Vagina (tissue), 2 donors: ENCODE results near the gene MAP1LC3B. TPM values are rescaled to one million over a fixed set of nuclear protein-coding genes. Genes with fewer than 3 reads are reported as not detected.
A peak's percentile ranks its signal among the peaks of the same experiment; 100 is the strongest.
"Not testable (repeated sequence)": the region's sequence is repeated elsewhere in the genome, so short reads cannot be mapped to it uniquely, and the experiment has no call there.

ENCODE experiments used
- DNase-seq, 2 donors: peaks; one replicate each; pipeline ENCODE4 v3.0.0-alpha.2; 2017; ENCODE audit errors: extremely low spot score in 2 of 2
- H3K27ac ChIP-seq: fragments of 200-600 bp; sonication (generic); one replicate; pipeline ENCODE4 v1.5.1; 2019
- H3K27me3 ChIP-seq: fragments of 200-600 bp; sonication (generic); one replicate; pipeline ENCODE4 v1.5.1; 2019
- H3K36me3 ChIP-seq, 2 donors: fragments of 200-600 bp; sonication (generic); one replicate each; pipeline ENCODE4 v1.5.1; 2017 to 2019
- H3K4me1 ChIP-seq: fragments of 200-600 bp; sonication (generic); one replicate; pipeline ENCODE4 v1.5.1; 2019
- H3K4me3 ChIP-seq, 2 donors: fragments of 200-600 bp; sonication (generic); 1 replicate in 1 of 2; 2 replicates in 1 of 2; pipeline ENCODE4 v1.5.1; 2016 to 2019
- H3K9me3 ChIP-seq: fragments of 200-600 bp; sonication (generic); one replicate; pipeline ENCODE4 v1.5.1; 2019
- POLR2A ChIP-seq, 2 donors: fragments of 450-650 bp; IDR thresholded peaks; one replicate each; pipeline ENCODE4 v1.6.1; 2017; ENCODE audit warnings: antibody characterized with exemption in 2 of 2, mild to moderate bottlenecking in 2 of 2, moderate library complexity in 2 of 2
- POLR2AphosphoS5 ChIP-seq, 2 donors: sonication (generic); formaldehyde crosslinking; IDR thresholded peaks; one replicate each; pipeline ENCODE4 v1.9.0; 2017; ENCODE audit warnings: antibody characterized with exemption in 2 of 2, mild to moderate bottlenecking in 2 of 2, low read depth in 1 of 2; ENCODE audit not compliant: insufficient read depth in 1 of 2
- intact Hi-C: fragments of 100-400 bp; cut with DNase I; formaldehyde crosslinking; loops from one replicate; pipeline ENCODE4 v1.15.1; 2023
- total RNA-seq: library from RNA; depleted of rRNA; stranded (reverse); fragments of >200 nt; gene quantifications from one replicate; pipeline ENCODE4 v1.2.3, GENCODE V29; 2016
- TF ChIP-seq, protein P1 (sequence below), 3 experiments: fragments of 450-650 bp in 2 of 3; fragments of 200-600 bp in 1 of 3; sonication (generic) in 1 of 3; IDR thresholded peaks; one replicate each; pipeline ENCODE4 v1.5.1; 2017 to 2019; ENCODE audit warnings: antibody characterized with exemption in 3 of 3, mild to moderate bottlenecking in 2 of 3, moderate library complexity in 2 of 3

The MAP1LC3B gene
- total RNA-seq, 1 donor from 2014 or later: 44.9 TPM

DNA sequence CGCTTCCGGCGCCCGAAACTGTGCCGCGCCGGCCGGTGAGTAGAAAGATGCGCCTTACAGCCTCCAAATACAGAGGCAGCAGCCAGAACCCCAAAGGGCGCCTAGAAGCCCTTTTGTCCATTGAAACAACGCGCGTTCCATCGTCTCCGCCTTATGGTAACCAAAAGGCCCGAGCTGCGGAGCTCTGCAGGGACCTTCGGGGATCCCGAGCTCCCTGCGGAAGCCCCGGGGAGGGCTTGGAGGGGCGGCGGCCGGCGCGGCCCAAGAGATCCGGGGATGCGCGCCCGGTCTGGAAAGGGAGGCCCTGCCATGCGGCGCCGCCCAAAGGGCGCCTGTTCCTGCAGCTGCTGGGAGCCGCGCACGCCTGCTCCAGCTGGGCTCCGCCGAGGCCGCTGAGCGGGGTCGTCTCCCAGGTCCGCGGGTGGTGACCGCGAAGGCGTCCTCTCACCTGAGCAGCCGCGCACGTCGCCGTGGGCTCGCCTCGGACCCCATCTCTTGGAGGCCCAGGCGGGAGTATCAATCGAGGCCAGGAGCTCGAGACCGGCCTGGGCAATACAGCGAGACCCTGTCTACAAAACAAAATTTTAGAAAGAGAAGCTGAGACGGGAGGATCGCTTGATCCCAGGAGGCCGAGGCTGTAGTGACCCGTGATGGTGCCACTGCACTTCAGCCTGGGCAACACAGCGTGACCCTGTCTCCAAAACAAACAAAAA lies 7.8 kb upstream of the MAP1LC3B start:
- DNase-seq: no peak
- Histone ChIP-seq H3K27me3 (no peaks in the 10 kb centered on the region), H3K4me3 (peak overlapping the region; percentile 62 to 94), H3K4me1 (peaks cover 73% of the 10 kb centered on the region), H3K36me3 (no peaks in the 10 kb centered on the region), H3K9me3 (no peaks in the 10 kb centered on the region), H3K27ac (peak overlapping the region; percentile 98)
- intact Hi-C loops: loop anchor here (5.0 kb wide), 1 partner anchor 57 kb away; no protein-coding TSS in a partner anchor
- TF ChIP-seq, protein P1, sequence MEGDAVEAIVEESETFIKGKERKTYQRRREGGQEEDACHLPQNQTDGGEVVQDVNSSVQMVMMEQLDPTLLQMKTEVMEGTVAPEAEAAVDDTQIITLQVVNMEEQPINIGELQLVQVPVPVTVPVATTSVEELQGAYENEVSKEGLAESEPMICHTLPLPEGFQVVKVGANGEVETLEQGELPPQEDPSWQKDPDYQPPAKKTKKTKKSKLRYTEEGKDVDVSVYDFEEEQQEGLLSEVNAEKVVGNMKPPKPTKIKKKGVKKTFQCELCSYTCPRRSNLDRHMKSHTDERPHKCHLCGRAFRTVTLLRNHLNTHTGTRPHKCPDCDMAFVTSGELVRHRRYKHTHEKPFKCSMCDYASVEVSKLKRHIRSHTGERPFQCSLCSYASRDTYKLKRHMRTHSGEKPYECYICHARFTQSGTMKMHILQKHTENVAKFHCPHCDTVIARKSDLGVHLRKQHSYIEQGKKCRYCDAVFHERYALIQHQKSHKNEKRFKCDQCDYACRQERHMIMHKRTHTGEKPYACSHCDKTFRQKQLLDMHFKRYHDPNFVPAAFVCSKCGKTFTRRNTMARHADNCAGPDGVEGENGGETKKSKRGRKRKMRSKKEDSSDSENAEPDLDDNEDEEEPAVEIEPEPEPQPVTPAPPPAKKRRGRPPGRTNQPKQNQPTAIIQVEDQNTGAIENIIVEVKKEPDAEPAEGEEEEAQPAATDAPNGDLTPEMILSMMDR (IDR thresholded peaks at IDR 0.05): no peak
- TF ChIP-seq POLR2A (IDR thresholded peaks at IDR 0.05) (no peak), POLR2AphosphoS5 (IDR thresholded peaks at IDR 0.05; ENCODE audit: insufficient read depth in 1 of 2, low read depth in 1 of 2) (peak; percentile 29 to 80)

DNA sequence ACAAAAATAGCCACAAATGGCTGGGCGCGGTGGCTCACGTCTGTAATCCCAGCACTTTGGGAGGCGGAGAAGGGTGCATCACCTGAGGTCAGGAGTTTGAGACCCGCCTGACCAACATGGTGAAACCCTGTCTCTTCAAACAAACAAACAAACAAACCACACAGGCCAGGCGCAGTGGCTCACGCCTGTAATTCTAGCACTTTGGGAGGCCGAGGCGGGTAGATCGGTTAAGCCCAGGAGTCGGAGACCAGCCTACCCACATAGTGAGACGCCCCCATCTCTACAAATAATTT lies 7.3 kb upstream of the MAP1LC3B start:
- intact Hi-C loops: loop anchor here (5.0 kb wide), 1 partner anchor 58 kb away; no protein-coding TSS in a partner anchor

DNA sequence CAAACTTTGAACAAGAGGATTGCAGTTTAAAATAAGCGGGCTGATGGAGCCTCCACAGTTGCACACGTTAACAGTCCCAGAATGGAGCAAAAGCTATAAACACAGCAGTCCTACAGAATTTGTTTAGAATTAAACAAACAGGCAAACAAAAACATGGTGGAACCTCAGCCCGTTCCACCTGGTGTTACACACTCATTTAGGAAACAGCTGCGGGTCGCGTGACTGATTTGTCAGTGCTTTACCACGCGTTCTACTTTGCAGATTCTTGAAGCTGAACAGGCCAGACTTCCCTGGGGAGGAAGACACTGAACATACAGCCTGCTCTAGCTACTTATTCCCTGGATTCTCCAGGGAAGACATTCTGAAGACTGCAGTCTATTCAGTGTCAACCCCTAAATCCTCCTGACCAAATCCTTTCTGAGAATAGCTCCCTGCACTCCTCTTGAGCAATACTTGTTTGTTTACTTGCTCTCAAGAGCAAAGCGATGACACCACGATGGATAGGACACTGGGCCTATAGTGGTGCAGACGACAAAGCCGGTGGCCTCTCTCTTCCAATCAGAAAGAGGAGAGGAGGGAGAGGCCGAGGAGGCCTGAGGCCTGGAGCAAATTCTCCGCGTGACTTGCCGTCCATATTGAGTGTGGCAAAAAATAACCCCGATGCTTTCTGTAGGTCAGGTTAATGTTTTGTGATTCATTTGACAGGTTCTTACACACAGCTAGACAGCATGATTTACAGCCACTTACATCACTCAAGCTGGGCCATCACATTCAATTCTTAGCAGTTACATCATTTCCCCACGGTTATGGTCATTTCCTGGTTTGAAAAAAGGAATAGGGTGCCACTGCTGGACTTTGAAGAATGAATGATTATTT lies 4.0 kb upstream of the MAP1LC3B start:
- TF ChIP-seq, protein P1 (IDR thresholded peaks at IDR 0.05): no peak
- TF ChIP-seq POLR2AphosphoS5 (IDR thresholded peaks at IDR 0.05; ENCODE audit: insufficient read depth in 1 of 2, low read depth in 1 of 2) (peak; percentile 58 to 100), POLR2A (IDR thresholded peaks at IDR 0.05) (peak in 1 of 2 donors; percentile 78)
- peak overlapping the region; percentile 21 to 41 for H3K4me3 ChIP-seq
- H3K4me1 ChIP-seq: peaks cover 43% of the 10 kb centered on the region
- no peaks in the 10 kb centered on the region for H3K27me3 ChIP-seq
- peak overlapping the region; percentile 98 for H3K27ac ChIP-seq
- no peaks in the 10 kb centered on the region for H3K36me3 ChIP-seq
- DNase-seq: peak; percentile 99 to 100
- intact Hi-C loops: no loop called here
- no peaks in the 10 kb centered on the region for H3K9me3 ChIP-seq

More for the DNA sequence above, 7.3 kb upstream of the MAP1LC3B start:
- H3K27ac ChIP-seq: peak overlapping the region; percentile 98
- DNase-seq, H3K36me3 ChIP-seq, H3K9me3 ChIP-seq, H3K27me3 ChIP-seq: not testable (repeated sequence)
- H3K4me1 ChIP-seq: peaks cover 68% of the 10 kb centered on the region
- peak overlapping the region; percentile 62 to 94 for H3K4me3 ChIP-seq

DNA sequence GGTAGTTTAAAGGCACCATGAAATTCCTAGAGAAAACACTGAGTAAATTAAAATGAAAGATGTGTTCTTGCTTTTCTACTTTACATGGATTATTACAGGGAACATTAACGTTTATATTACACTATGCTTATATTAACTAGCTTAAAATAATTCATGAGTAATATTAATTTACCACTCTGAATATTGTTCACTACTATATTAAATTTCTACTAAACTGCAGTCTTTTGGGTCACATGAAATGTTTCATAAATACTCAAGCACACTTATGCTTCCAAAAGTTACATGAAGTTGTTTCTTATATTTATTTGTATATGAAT lies 3.4 kb upstream of the MAP1LC3B start:
- Histone ChIP-seq H3K27ac (peak overlapping the region; percentile 98), H3K9me3 (no peaks in the 10 kb centered on the region), H3K27me3 (no peaks in the 10 kb centered on the region), H3K4me1 (peaks cover 49% of the 10 kb centered on the region), H3K36me3 (no peaks in the 10 kb centered on the region), H3K4me3 (peak overlapping the region; percentile 21 to 41)
- no peak for DNase-seq
- intact Hi-C loops: no loop called here
- TF ChIP-seq POLR2AphosphoS5 (IDR thresholded peaks at IDR 0.05; ENCODE audit: insufficient read depth in 1 of 2, low read depth in 1 of 2): no peak
- TF ChIP-seq, protein P1 (IDR thresholded peaks at IDR 0.05): no peak
- no peak for TF ChIP-seq POLR2A (IDR thresholded peaks at IDR 0.05)

DNA sequence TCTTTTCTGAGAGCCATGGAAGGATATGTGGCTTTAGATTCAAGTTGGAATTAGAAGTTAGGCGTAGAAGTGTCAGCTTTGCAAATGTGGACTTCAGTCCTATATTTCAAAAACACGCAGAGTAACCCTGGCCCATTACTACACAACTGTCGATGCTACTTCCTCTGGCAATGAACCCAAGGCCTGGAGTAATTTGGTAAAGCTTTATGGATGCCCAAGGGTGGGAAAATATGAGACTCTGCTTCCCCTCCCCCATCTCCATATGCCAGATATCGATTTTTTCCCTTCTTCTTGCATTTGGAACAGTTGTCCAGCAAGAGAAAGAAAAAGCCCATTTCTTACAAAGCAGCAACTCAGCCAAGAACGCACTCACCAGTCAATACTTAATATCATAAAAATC lies 2.9 kb upstream of the MAP1LC3B start:
- DNase-seq: no peak
- H3K9me3 ChIP-seq: no peaks in the 10 kb centered on the region
- H3K36me3 ChIP-seq: no peaks in the 10 kb centered on the region
- intact Hi-C loops: no loop called here
- peaks cover 54% of the 10 kb centered on the region for H3K4me1 ChIP-seq
- TF ChIP-seq POLR2AphosphoS5 (IDR thresholded peaks at IDR 0.05; ENCODE audit: insufficient read depth in 1 of 2, low read depth in 1 of 2) (no peak), POLR2A (IDR thresholded peaks at IDR 0.05) (no peak)
- TF ChIP-seq, protein P1 (IDR thresholded peaks at IDR 0.05): no peak
- no peaks in the 10 kb centered on the region for H3K27me3 ChIP-seq
- H3K4me3 ChIP-seq: no peak overlapping the region
- H3K27ac ChIP-seq: peak overlapping the region; percentile 98

DNA sequence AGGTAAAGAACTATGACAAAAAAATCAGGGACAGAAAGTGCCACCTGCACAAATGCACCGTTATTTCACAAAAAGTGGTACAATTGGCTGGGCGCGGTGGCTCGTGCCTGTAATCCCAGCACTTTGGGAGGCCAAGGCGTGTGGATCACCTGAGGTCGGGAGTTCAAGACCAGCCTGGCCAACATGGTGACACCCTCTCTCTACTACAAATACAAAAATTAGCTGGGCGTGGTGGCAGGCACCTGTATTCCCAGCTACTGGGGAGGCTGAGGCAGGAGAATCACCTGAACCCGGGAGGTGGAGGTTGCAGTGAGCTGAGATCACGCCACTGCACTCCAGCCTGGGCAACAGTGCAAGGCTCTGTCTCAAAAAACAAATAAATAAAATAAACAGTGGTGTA lies 2.2 kb upstream of the MAP1LC3B start:
- DNase-seq, intact Hi-C loops: not testable (repeated sequence)
- H3K27ac ChIP-seq: peak overlapping the region; percentile 100

More for the DNA sequence above, 2.2 kb upstream of the MAP1LC3B start:
- peaks cover 54% of the 10 kb centered on the region for H3K4me1 ChIP-seq
- not testable (repeated sequence) for H3K9me3 ChIP-seq, H3K36me3 ChIP-seq, H3K27me3 ChIP-seq, H3K4me3 ChIP-seq
